Medulla oblongata (tissue), 1 donor: ENCODE data around the gene MRPS5.
"Not testable (repeated sequence)": the region's sequence is repeated elsewhere in the genome, so short reads cannot be mapped to it uniquely, and the experiment has no call there.

Source experiments
- DNase-seq: peaks from one replicate; pipeline ENCODE4 v3.0.0-alpha.2; 2015; ENCODE audit errors: extremely low spot score

MRPS5 gene

DNA sequence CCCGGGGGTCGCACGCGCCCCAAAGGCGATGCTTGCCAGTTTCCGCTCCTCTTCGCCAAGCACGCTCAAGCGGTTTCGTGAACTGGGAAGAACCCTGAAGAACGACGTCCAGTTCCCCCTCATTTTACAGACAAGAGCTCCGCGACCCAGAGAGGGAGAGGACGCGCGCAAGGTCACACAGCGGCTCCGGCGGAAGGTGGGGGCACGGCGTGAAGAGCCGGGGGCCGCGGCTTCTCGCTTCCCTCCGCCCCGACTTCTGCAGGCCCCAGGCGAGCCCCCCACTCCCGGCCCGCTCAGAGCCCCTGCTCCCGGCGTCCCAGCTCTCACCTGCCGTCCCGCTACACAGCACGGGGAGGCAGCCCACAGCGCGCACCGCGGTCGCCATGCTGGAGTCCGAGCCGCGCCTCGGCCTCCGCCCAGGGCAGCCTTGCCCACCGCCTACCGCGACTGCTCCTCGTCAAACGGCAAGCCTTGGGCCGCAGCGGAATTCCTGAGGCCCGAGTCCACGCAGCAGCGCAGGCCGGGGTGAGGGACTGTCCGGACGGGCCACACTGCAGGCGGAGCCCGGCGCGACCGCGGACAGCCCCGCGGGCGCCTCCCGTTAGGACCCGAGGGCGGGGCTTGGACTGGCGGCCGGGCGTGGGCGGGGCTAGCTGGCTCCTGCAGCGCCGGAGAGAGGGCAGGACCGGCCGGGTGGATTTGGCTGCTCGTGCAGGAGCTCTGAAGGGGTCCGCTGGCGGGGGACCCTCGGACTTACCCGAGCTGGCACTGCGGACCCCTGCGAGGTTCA lies at the start of gene MRPS5:
Gene MRPS5 (minus strand): TSS at position 402 of the 790 bp plus-strand sequence. CDS start 17 bp downstream, at position 385.
- peak; percentile 84 for DNase-seq

GRCh38 chr2:95166065-95166763 lies 44.6 kb upstream of the MRPS5 start:
- no peak for DNase-seq

DNA sequence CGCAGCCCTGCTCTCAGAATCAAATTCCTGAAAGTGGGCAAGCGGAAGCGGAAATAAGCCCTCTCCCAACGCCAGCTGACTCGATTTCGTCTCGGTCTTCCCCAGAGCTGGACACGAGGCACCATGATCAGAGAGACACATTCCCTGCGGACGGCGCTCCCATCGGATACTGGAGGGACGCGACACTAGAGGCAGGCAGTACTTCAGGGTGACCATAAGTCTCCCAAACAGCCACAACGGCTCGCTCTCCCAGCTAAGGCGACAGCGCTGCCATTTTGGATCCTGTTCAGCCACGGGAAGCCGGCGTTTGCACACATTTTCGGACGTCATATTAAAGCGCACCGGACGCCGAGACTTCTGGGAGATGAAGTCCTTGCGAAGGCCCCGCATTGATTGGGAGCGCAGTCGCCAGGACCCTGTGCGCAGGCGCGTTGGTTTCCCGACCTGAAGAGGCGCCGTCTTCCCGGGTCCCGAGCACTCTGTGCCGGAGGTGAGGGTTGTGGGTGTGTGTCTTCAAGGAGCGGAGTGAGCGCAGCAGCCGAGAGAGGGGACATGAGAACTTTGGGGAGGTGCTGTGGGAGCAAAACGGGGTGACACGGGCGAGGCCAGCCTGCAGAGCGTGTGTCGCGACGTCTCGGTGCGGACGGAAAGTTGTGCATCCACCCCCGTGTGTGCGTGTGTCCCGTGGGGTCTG lies 43.9 kb upstream of the MRPS5 start, which contains the start of gene ZNF2:
Gene ZNF2 (plus strand): TSS at position 439 of the 694 bp plus-strand sequence. CDS start 10,418 bp downstream, outside the sequence.
- peak; percentile 99 for DNase-seq

- no peak for DNase-seq
Measured at GRCh38 chr2:95165030-95165370, 43.4 kb upstream of the MRPS5 start.

DNA sequence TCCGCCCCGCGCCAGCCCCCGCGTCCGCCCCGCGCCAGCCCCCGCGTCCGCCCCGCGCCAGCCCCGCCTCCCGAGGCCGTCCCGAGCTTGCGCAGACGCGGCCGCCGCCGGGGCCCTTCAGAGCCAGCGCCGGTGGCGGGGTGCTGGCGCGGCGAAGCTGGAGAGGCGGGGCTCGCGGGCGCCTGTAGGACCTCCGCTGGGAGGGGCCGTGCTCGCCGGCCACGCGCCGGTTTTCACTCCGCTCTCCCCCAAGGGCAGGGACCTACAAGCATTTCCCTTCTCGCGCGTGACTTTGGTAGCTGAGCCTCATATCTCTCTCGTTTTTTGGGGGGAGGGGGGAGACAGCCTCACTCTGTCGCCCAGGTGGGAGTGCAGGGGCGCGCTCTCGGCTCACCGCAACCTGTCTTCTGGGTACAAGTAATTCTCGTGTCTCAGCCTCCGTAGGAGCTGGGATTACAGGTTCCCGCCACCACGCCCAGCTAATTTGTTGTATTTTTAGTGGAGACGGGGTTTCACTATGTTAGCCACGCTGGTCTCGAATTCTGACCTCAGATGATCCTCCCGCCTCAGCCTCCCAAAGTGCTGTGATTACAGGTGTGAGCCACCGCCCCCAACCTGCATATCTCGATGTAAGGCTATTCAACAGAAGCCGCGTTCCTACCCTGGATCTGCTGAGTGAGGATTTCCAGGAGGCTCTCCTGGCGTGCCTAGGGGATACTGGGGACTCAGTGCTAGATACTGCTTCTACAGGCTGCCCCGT lies 38.3 kb upstream of the MRPS5 start, which contains the start of gene ZNF514:
Gene ZNF514 (minus strand): TSS at position 159 of the 760 bp plus-strand sequence. CDS start 6,595 bp downstream, outside the sequence.
- peak; percentile 83 for DNase-seq

GRCh38 chr2:95158891-95159619 lies 37.4 kb upstream of the MRPS5 start:
- peak; percentile 43 for DNase-seq

- DNase-seq = no peak
Measured at GRCh38 chr2:95158441-95158840, 36.8 kb upstream of the MRPS5 start.

- DNase-seq = no peak
Measured at GRCh38 chr2:95149397-95149984, 27.9 kb upstream of the MRPS5 start.

DNA sequence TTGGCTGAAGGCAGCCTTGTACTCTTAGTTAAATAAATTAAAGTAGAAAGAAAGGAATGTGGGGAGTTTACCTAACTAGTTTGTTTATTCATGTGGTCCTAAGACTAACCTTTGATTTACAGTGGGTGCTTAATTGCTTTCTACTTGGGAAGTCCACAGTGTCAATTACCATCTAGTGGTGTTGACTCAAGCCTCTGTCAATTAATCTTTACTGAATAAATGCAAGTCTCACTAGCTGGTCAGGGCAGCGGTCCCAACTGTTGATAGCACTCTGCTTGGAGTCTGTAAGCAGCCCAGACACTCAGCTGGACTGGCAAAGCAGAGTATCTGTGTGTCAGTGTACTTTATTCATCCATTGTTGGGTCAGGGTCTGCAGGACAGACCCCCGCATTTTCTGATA lies 22.2 kb upstream of the MRPS5 start:
- DNase-seq = no peak

DNA sequence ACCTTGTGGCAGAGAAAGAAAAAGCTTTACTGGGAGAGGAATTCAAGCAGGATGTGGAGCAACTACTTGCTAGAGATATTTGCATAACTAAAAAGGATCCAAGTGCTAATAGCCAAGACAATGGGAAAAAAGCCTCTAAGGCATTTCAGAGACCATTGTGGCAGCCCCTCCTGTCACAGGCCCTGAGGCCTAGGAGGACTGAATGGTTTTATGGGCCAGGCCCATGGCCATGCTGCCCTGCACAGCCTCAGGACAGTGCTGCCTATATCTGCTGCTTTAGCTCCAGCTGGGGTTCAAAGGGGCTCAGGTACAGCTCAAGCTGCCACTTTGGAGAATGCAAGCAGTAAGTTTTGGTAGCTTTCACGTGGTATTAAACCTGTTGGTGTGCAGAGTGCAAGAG lies 17.1 kb upstream of the MRPS5 start:
- DNase-seq = no peak

DNA sequence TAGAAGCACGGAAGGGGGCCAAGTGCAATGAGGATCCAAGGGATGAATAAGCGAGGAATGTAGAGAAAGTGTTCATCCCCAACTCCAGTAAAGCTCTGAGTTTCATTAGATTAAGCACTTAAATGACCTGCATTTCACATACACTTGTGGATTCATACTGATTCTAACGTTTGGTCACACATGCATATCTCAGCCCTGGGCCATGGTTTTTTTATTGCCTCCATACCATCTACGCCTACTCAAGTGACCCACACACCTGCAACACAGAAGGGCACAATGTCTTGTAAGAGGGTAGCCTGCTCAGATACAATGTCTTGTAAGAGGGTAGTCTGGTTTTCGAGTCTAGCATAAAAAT lies 566 bp upstream of the MRPS5 start:
- DNase-seq = peak; percentile 16

GRCh38 chr2:95121093-95121406 lies 558 bp downstream of the MRPS5 start:
- DNase-seq = peak; percentile 13

DNA sequence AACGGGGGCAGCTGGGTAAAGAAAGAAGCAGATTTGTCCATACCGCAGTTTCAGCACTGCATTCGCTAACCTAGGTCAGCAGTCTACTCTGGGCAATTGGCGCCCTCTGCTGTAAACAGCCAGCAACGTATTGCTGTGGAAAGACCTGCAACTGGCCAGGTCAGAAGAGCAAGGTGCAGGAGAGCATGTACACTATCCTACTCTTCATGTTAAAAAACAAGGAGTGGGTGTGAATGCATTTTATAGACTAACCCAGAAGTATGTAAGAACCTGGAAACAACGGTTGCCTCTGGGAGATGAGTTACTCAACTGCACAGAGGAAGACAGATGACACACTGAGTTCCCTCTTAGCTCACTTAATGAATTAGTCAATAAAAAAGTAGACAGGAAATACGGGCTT lies 6.2 kb downstream of the MRPS5 start:
- DNase-seq = peak; percentile 86

DNA sequence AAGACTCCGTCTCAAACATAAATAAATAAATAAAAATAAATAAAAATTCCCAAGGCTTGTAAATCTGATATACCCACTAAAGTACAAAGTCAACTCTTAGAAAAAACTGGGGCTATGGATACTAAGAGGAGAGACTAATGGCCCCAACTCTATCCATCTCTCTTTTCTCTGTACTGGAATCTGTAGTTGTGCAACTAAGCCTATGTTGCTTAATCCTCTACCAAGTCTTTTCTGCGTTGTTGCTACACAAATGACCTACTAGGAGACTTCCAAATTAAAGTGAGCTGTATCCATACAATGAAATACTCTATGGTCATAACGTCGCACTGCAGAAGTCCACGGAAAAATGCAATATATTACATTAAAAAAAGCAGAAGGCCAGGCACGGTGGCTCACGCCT lies 8.1 kb downstream of the MRPS5 start:
- no peak for DNase-seq

GRCh38 chr2:95110395-95110794 lies 11.2 kb downstream of the MRPS5 start:
- DNase-seq = no peak

- DNase-seq = no peak
Measured at GRCh38 chr2:95109260-95109659, 12.3 kb downstream of the MRPS5 start.

GRCh38 chr2:95106081-95106480 lies 15.5 kb downstream of the MRPS5 start:
- no peak for DNase-seq

DNA sequence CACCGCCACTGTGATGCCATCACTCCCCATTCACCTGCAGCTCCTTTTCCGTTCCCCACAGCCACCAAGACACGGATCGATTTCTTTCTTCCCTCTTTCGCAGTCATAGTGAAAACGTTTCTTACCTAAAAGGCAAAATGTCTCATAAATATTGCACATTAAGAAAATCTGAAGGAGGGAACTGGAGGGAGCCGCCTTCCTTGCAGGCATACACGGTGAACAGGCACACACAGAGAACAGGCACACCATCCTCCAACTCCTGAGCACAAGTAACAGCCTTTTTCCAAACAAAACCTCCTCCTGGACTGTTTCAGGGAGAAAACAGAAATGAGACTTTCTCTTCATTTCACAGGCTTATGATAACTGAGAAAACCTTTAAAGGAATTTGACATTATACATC lies 17.0 kb downstream of the MRPS5 start:
- DNase-seq = no peak

GRCh38 chr2:95099910-95100309 lies 21.7 kb downstream of the MRPS5 start:
- DNase-seq = no peak

GRCh38 chr2:95098273-95098672 lies 23.3 kb downstream of the MRPS5 start:
- not testable (repeated sequence) for DNase-seq
